Measurements from ENCODE around the gene AP1S3.

- TF ChIP-seq CTCF (IDR thresholded peaks at IDR 0.05 in 2 of 3, conservative IDR thresholded peaks at IDR 0.05 in 1 of 3; ENCODE audit: borderline replicate concordance in 1 of 3, insufficient read depth in 1 of 3, low read depth in 2 of 3, low read length in 2 of 3) (no peak), SIN3A (IDR thresholded peaks at IDR 0.05; ENCODE audit: low read depth) (no peak), YY1 (IDR thresholded peaks at IDR 0.05; ENCODE audit: extremely low read depth, insufficient replicate concordance, low read depth, low read length) (no peak), POLR2AphosphoS5 (IDR thresholded peaks at IDR 0.05; ENCODE audit: low read depth, low read length) (no peak), RAD21 (IDR thresholded peaks at IDR 0.05; ENCODE audit: low read depth) (no peak), MAX (IDR thresholded peaks at IDR 0.05) (no peak), POLR2A (IDR thresholded peaks at IDR 0.05; ENCODE audit: borderline replicate concordance, extremely low read depth, insufficient read depth, insufficient read length) (no peak), EZH2phosphoT487 (IDR thresholded peaks at IDR 0.05; ENCODE audit: borderline replicate concordance) (no peak), ATF3 (IDR thresholded peaks at IDR 0.05) (no peak), ZNF274 (IDR thresholded peaks at IDR 0.05; ENCODE audit: low read depth, low read length) (no peak)
Measured at GRCh38 chr2:223734346-223734745, 103.0 kb downstream of the AP1S3 start.
